CD4-positive, alpha-beta T cell (primary cell): ENCODE measurements around the gene RAI1. TPM values are rescaled to one million over a fixed set of nuclear protein-coding genes. Genes with fewer than 3 reads are reported as not detected.
A peak's percentile ranks its signal among the peaks of the same experiment; 100 is the strongest.

ENCODE experiments used
- ATAC-seq: fragments of 200-7000 bp; cut with Tn5 transposase; one replicate; pipeline ENCODE4 v1.10.0; 2022; ENCODE audit warnings: mild to moderate bottlenecking; ENCODE audit not compliant: poor library complexity
- CTCF ChIA-PET: fragments of 350-600 bp; sonication (Branson Sonifier 250); formaldehyde crosslinking; loops from one replicate; lab custom pipeline; 2021; ENCODE audit warnings: antibody characterized with exemption, inconsistent platforms; lab: Charles Lee
- POLR2A ChIA-PET: fragments of 350-600 bp; sonication (Branson Sonifier 250); formaldehyde crosslinking; loops from one replicate; lab custom pipeline; 2021; ENCODE audit warnings: antibody characterized with exemption, inconsistent platforms; lab: Charles Lee
- DNase-seq, 14 experiments: peaks; one replicate each; pipeline ENCODE4 v3.0.0-alpha.2; 2013 to 2020; ENCODE audit warnings: mixed read lengths in 2 of 14
- H3K27ac ChIP-seq, 2 donors: one replicate each; pipeline versions ENCODE4 v1.5.1 to v1.7.0; 2013; ENCODE audit warnings: low read length in 2 of 2, low read depth in 1 of 2, mild to moderate bottlenecking in 1 of 2
- H3K27me3 ChIP-seq, 2 experiments: 1 replicate in 1 of 2; 2 replicates in 1 of 2; pipeline versions ENCODE4 v1.6.1 to v1.7.0; 2013; ENCODE audit warnings: low read length in 2 of 2, control low read depth in 1 of 2, mild to moderate bottlenecking in 1 of 2, moderate library complexity in 1 of 2; ENCODE audit not compliant: insufficient read depth in 2 of 2, control insufficient read depth in 1 of 2
- H3K36me3 ChIP-seq: one replicate; pipeline ENCODE4 v1.6.1; 2013; ENCODE audit warnings: low read length, control low read depth; ENCODE audit not compliant: insufficient read depth
- H3K4me1 ChIP-seq: one replicate; pipeline ENCODE4 v1.6.1; 2013; ENCODE audit warnings: low read length, control low read depth; ENCODE audit not compliant: insufficient read depth
- H3K4me3 ChIP-seq: one replicate; pipeline ENCODE4 v1.5.1; 2013; ENCODE audit warnings: mild to moderate bottlenecking, low read length, moderate library complexity
- H3K9me3 ChIP-seq, 2 experiments: 1 replicate in 1 of 2; 2 replicates in 1 of 2; pipeline versions ENCODE4 v1.6.1 to v1.7.0; 2013; ENCODE audit warnings: low read length in 2 of 2, mild to moderate bottlenecking in 2 of 2, control low read depth in 1 of 2, moderate library complexity in 1 of 2; ENCODE audit not compliant: control insufficient read depth in 1 of 2, insufficient read depth in 1 of 2
- H3K27ac Mint-ChIP-seq: one replicate; pipeline ENCODE4 v1.8.0; 2020; ENCODE audit warnings: mixed read lengths
- H3K27me3 Mint-ChIP-seq: one replicate; pipeline ENCODE4 v1.8.0; 2021; ENCODE audit warnings: mixed read lengths
- H3K36me3 Mint-ChIP-seq: one replicate; pipeline ENCODE4 v1.8.0; 2021; ENCODE audit warnings: low read depth, mixed read lengths
- H3K4me1 Mint-ChIP-seq: one replicate; pipeline ENCODE4 v1.8.0; 2021; ENCODE audit warnings: low read depth, mixed read lengths
- H3K4me3 Mint-ChIP-seq: one replicate; pipeline ENCODE4 v1.8.0; 2020; ENCODE audit warnings: mild to moderate bottlenecking, mixed read lengths
- H3K9me3 Mint-ChIP-seq: one replicate; pipeline ENCODE4 v1.8.0; 2020; ENCODE audit warnings: mixed read lengths
- CTCF ChIP-seq: fragments of 200-600 bp; IDR thresholded peaks from one replicate; pipeline ENCODE4 v1.8.0; 2022; ENCODE audit warnings: antibody characterized with exemption, mild to moderate bottlenecking
- intact Hi-C, 2 experiments: fragments of 100-400 bp; cut with DNase I in 1 of 2; cut with micrococcal nuclease in 1 of 2; formaldehyde crosslinking; loops; one replicate each; pipeline versions ENCODE4 v1.15.1 to v1.9.0; 2023 to 2025; cut with DNase I, micrococcal nuclease
- total RNA-seq, 174 experiments: library from RNA in 2 of 174; stranded (reverse) in 2 of 174; gene quantifications; one replicate each; pipeline ENCODE4 v1.2.3 and lab custom pipeline; 2021 to 2026

RAI1 gene
- total RNA-seq, 2 experiments from 2014 or later: 19.3 to 25.2 TPM

GRCh38 chr17:17742133-17742621 is 60.9 kb downstream of the RAI1 start:
- no peak for ATAC-seq
- Histone ChIP-seq H3K4me1 (peaks cover 41% of the 10 kb centered on the region), H3K9me3 (no peaks in the 10 kb centered on the region), H3K4me3 (no peak overlapping the region), H3K36me3 (peaks cover 3% of the 10 kb centered on the region), H3K27ac (no peak overlapping the region), H3K27me3 (no peaks in the 10 kb centered on the region)
- Mint-ChIP-seq H3K27ac (peak overlapping the region; percentile 78), H3K4me1 (peaks cover 25% of the 10 kb centered on the region), H3K4me3 (no peak overlapping the region), H3K27me3 (no peaks in the 10 kb centered on the region), H3K36me3 (no peaks in the 10 kb centered on the region), H3K9me3 (no peaks in the 10 kb centered on the region)
- POLR2A ChIA-PET: interaction anchor here (3.8 kb wide), 1 partner anchor 8 kb away, joined by 21 read pairs; no protein-coding TSS in a partner anchor
- no peak for TF ChIP-seq CTCF
- CTCF ChIA-PET: interaction anchor here (1.1 kb wide), 1 partner anchor 291 kb away, joined by 3 read pairs; no protein-coding TSS in a partner anchor
- intact Hi-C loops: no loop called here
- no peak for DNase-seq

GRCh38 chr17:17742688-17743390 is 61.6 kb downstream of the RAI1 start:
- TF ChIP-seq CTCF: no peak
- Mint-ChIP-seq H3K4me1 (peaks cover 26% of the 10 kb centered on the region), H3K27ac (peak overlapping the region; percentile 78), H3K27me3 (no peaks in the 10 kb centered on the region), H3K36me3 (no peaks in the 10 kb centered on the region), H3K9me3 (no peaks in the 10 kb centered on the region), H3K4me3 (no peak overlapping the region)
- intact Hi-C loops: no loop called here
- no peak for DNase-seq
- H3K36me3 ChIP-seq: peaks cover 3% of the 10 kb centered on the region
- H3K27ac ChIP-seq: no peak overlapping the region
- no peak for ATAC-seq
- H3K4me1 ChIP-seq: peaks cover 34% of the 10 kb centered on the region
- POLR2A ChIA-PET: no interaction called here
- CTCF ChIA-PET: no interaction called here
- no peaks in the 10 kb centered on the region for H3K27me3 ChIP-seq
- H3K4me3 ChIP-seq: no peak overlapping the region
- H3K9me3 ChIP-seq: no peaks in the 10 kb centered on the region

- DNase-seq (no peak), ATAC-seq (no peak)
- Mint-ChIP-seq H3K9me3 (no peaks in the 10 kb centered on the region), H3K27ac (peak overlapping the region; percentile 33), H3K4me3 (no peak overlapping the region), H3K4me1 (peaks cover 32% of the 10 kb centered on the region), H3K36me3 (no peaks in the 10 kb centered on the region), H3K27me3 (no peaks in the 10 kb centered on the region)
- no peak overlapping the region for H3K4me3 ChIP-seq
- no peaks in the 10 kb centered on the region for H3K9me3 ChIP-seq
- CTCF ChIA-PET: no interaction called here
- H3K36me3 ChIP-seq: peaks cover 3% of the 10 kb centered on the region
- no peak for TF ChIP-seq CTCF
- H3K27me3 ChIP-seq: no peaks in the 10 kb centered on the region
- H3K4me1 ChIP-seq: peaks cover 30% of the 10 kb centered on the region
- no peak overlapping the region for H3K27ac ChIP-seq
- POLR2A ChIA-PET: interaction anchor here (0.5 kb wide), 1 partner anchor 292 kb away, joined by 4 read pairs; no protein-coding TSS in a partner anchor
- intact Hi-C loops: no loop called here
Observed at GRCh38 chr17:17743391-17744112, 62.3 kb downstream of the RAI1 start.
